ENCODE measurements around the gene PRND.

PRND gene

DNA sequence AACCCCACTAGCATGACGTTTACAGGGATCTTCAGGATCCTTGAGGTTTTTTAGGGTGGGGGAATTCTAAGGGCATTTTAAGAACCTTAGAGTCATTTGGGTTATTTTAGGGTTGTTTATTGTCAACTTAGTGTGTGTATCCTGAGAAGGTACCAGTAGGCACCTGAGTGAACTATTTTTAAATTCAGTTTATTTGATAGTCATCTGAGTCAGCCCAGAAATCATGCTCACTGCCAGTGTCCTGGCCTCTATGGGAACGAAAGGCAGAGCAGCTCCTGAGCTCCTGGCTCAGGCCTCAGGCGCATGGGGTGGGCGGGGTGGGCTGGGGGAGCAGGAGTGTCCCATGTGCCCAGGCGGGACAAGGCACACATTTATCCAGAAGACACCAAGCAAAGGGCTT lies 52.0 kb downstream of the PRND start:
- FAIRE-seq, result no peak
- no peak for DNase-seq (ENCODE audit: insufficient read length)
- TF ChIP-seq TAF1 (IDR thresholded peaks at IDR 0.05; ENCODE audit: borderline replicate concordance, low read depth, low read length) (no peak), POLR2AphosphoS5 (IDR thresholded peaks at IDR 0.05; ENCODE audit: low read depth, low read length) (no peak)

DNA sequence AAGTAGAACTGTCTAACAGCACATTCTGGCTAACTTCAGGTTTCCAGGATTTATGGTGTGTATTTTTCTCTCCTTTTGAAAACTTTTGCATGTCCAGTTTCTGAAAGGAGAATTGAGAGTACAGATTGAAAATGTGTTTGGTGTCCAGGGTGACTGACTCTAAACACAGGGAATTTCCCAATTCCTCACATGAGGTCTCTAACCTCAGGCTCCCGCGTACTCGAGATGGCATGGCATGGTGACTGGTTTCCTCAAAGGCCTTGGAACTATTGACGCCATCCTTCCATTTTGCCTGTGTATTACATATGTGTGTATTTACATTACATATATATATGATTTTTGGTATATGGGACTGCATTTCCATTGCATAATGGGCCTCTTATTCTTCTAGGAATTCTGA lies 52.5 kb downstream of the PRND start:
- FAIRE-seq, result no peak
- no peak for DNase-seq (ENCODE audit: insufficient read length)
- TF ChIP-seq POLR2AphosphoS5 (IDR thresholded peaks at IDR 0.05; ENCODE audit: low read depth, low read length), result no peak
- TF ChIP-seq TAF1 (IDR thresholded peaks at IDR 0.05; ENCODE audit: borderline replicate concordance, low read depth, low read length), result no peak
- no peak for TF ChIP-seq POLR2A (IDR thresholded peaks at IDR 0.05; ENCODE audit: low read depth, low read length)

DNA sequence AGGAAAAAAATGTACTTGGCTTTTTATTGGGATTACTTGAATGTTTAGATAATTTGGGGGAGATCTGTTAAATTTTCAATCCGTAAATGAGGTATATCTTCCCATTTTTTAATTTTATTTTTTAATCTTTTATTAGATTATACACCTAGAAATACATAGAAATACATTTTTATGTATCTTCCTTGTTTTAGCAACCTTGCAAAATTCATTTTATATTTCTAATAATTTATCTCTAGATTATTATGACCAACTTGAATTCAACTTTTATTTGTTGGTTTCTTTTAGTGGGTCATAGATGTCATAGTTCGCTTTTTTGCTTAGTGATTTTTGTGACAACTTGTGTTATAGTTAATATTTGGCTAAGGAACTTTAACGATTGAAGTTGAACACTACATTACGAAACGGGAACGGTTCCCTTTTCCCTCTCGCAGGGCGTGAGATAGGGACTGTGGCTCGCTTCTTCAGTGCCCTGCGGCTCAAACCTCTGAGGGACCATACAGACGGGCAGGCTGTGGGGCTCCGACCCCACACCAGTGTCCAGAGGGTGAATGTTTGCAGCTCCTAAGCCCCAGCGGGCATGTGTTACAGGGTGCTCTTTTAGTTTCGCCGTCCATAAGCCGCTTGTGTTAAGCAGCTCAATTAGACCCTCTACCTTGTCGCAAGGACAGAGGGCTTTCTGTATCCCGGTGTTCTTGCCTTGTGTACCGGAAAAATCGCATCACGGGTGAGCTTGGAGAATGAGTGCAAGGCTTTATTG lies 53.8 kb downstream of the PRND start:
- no peak for FAIRE-seq

DNA sequence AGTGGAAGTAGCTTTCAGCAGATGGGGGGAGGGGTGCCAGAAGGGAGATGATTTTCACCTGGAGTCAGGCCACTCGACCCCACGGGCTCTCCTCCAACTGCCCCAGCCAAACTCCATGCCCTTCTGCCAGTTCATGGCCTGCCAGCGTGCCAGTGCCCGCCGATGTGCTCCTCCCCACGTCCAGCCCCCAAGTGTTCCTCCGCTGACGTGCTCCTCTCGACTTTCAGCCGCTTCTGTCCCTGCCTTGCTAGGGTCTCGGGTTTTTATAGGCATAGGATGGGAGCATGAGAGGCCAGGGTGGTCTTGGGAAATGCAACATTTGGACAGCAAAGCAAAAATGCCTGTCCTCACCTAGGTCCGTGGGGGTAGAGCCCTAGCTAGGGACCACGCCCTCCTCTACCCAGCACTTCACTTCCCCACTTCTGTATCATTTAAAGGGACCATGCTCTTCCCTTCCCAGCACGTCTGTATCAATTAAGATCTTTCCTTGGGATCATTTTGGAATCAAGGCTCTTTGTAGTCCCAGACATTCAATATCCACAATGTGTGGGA lies 54.4 kb downstream of the PRND start:
- TF ChIP-seq TAF1 (IDR thresholded peaks at IDR 0.05; ENCODE audit: borderline replicate concordance, low read depth, low read length) (no peak), POLR2AphosphoS5 (IDR thresholded peaks at IDR 0.05; ENCODE audit: low read depth, low read length) (no peak), POLR2A (IDR thresholded peaks at IDR 0.05; ENCODE audit: low read depth, low read length) (no peak)
- FAIRE-seq, result no peak
- DNase-seq (ENCODE audit: insufficient read length), result no peak

More for the DNA sequence above, 53.8 kb downstream of the PRND start:
- DNase-seq (ENCODE audit: insufficient read length), result no peak
- no peak for TF ChIP-seq POLR2A (IDR thresholded peaks at IDR 0.05; ENCODE audit: low read depth, low read length)
- no peak for TF ChIP-seq POLR2AphosphoS5 (IDR thresholded peaks at IDR 0.05; ENCODE audit: low read depth, low read length)
- TF ChIP-seq TAF1 (IDR thresholded peaks at IDR 0.05; ENCODE audit: borderline replicate concordance, low read depth, low read length), result no peak
